Kidney (tissue), 14 donors: Measurements from ENCODE around the gene TLK1. TPM values are rescaled to one million over a fixed set of nuclear protein-coding genes. Genes with fewer than 3 reads are reported as not detected.

Experiments
- DNase-seq, 5 donors: peaks; one replicate each; pipeline ENCODE4 v3.0.0-alpha.2; 2013 to 2020
- FAIRE-seq: peaks from 2 replicates; lab custom pipeline; 2012; peaks lifted over from hg19 to GRCh38; lab: Jason Lieb, UNC
- H3K27ac ChIP-seq, 2 donors: one replicate each; pipeline ENCODE4 v1.7.0; 2013; ENCODE audit warnings: low read depth in 2 of 2, low read length in 2 of 2, inconsistent platforms in 1 of 2
- H3K27me3 ChIP-seq: one replicate; pipeline ENCODE4 v1.7.1; 2013; ENCODE audit warnings: low read length, inconsistent platforms; ENCODE audit not compliant: control insufficient read depth, insufficient read depth
- H3K36me3 ChIP-seq, 3 donors: one replicate each; pipeline versions ENCODE4 v1.7.0 to v1.7.1; 2013; ENCODE audit warnings: low read length in 3 of 3, control low read depth in 1 of 3, inconsistent platforms in 1 of 3; ENCODE audit not compliant: insufficient read depth in 3 of 3, control insufficient read depth in 2 of 3
- H3K4me1 ChIP-seq, 3 donors: one replicate each; pipeline versions ENCODE4 v1.7.0 to v1.7.1; 2013; ENCODE audit warnings: low read length in 3 of 3, inconsistent platforms in 1 of 3, low read depth in 1 of 3; ENCODE audit not compliant: control insufficient read depth in 2 of 3, insufficient read depth in 2 of 3
- H3K4me3 ChIP-seq, 3 donors: one replicate each; pipeline versions ENCODE4 v1.7.0 to v1.8.1; 2013; ENCODE audit warnings: low read length in 3 of 3, control low read depth in 1 of 3, inconsistent platforms in 1 of 3
- H3K9ac ChIP-seq, 3 donors: one replicate each; pipeline versions ENCODE4 v1.7.0 to v1.7.1; 2013; ENCODE audit warnings: low read length in 3 of 3, control low read depth in 1 of 3, inconsistent platforms in 1 of 3
- H3K9me3 ChIP-seq, 3 donors: one replicate each; pipeline versions ENCODE4 v1.7.0 to v1.7.1; 2013; ENCODE audit warnings: low read length in 3 of 3, control low read depth in 1 of 3, inconsistent platforms in 1 of 3; ENCODE audit not compliant: control insufficient read depth in 2 of 3, insufficient read depth in 1 of 3
- intact Hi-C: fragments of 100-400 bp; cut with DNase I; formaldehyde crosslinking; loops from one replicate; pipeline ENCODE4 v1.11.1; 2022
- polyA plus RNA-seq: library from polyadenylated mRNA; stranded (reverse); fragments of 350-450 nt; fragmentation: Illumina TruSeq; extraction: RNeasy Lipid Tissue Mini Kit (QIAGEN cat#74804); gene quantifications from one replicate; pipeline ENCODE4 v1.2.3, GENCODE V29; 2014; ENCODE audit warnings: low read depth, low replicate concordance; ENCODE audit not compliant: insufficient read depth
- total RNA-seq: library from RNA; stranded (reverse); fragmentation: NEBNext Ultra II Directional; extraction: Animal tissue kit (Norgen Biotek cat#: 25700); gene quantifications from one replicate; pipeline ENCODE4 v1.2.1, GENCODE V29; 2021
- TF ChIP-seq, protein P1 (sequence below): IDR thresholded peaks from 3 replicates; pipeline ENCODE4 v1.5.1; 2012; ENCODE audit warnings: mild to moderate bottlenecking, moderate library complexity, borderline replicate concordance; ENCODE audit not compliant: insufficient read depth; ENCODE audit errors: extremely low read depth
- donor health status: control.
- donor health status: control.
- donor health status: control.
- donor health status: control.
- donor health status: control.
- donor health status: DM: yes; HTN: yes; CAD: no.
- donor health status: Normal renal cell carcinoma (clear cell type).

The TLK1 gene
- total and polyA plus RNA-seq, 2 donors from 2014 or later, result 12.3 to 80.3 TPM

DNA sequence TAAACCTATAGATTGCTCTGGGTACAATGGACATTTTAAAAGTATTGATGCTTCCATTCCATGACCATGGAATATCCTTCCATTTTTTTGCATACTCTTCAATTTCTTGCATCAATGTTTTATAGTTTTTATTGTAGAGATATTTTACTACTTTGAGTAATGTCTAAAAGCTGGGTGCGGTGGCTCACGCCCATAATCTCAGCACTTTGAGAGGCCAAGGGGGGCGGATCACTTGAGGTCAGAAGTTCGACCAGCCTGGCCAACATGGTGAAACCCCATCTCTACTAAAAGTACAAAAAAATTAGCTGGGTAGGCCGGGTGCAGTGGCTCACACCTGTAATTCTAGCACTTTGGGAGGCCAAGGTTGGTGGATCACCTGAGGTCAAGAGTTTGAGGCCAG lies 88.5 kb downstream of the TLK1 start:
- Histone ChIP-seq H3K4me1 (no peaks in the 10 kb centered on the region), H3K27me3 (no peaks in the 10 kb centered on the region), H3K27ac (no peak overlapping the region), H3K9me3 (no peaks in the 10 kb centered on the region), H3K36me3 (peaks cover 0 to 2% (median 2%) of the 10 kb centered on the region in 3 donors), H3K9ac (no peak overlapping the region), H3K4me3 (no peak overlapping the region)
- FAIRE-seq (no peak), DNase-seq (no peak)
- intact Hi-C loops, result no loop called here
- TF ChIP-seq, protein P1, sequence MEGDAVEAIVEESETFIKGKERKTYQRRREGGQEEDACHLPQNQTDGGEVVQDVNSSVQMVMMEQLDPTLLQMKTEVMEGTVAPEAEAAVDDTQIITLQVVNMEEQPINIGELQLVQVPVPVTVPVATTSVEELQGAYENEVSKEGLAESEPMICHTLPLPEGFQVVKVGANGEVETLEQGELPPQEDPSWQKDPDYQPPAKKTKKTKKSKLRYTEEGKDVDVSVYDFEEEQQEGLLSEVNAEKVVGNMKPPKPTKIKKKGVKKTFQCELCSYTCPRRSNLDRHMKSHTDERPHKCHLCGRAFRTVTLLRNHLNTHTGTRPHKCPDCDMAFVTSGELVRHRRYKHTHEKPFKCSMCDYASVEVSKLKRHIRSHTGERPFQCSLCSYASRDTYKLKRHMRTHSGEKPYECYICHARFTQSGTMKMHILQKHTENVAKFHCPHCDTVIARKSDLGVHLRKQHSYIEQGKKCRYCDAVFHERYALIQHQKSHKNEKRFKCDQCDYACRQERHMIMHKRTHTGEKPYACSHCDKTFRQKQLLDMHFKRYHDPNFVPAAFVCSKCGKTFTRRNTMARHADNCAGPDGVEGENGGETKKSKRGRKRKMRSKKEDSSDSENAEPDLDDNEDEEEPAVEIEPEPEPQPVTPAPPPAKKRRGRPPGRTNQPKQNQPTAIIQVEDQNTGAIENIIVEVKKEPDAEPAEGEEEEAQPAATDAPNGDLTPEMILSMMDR, result no peak

DNA sequence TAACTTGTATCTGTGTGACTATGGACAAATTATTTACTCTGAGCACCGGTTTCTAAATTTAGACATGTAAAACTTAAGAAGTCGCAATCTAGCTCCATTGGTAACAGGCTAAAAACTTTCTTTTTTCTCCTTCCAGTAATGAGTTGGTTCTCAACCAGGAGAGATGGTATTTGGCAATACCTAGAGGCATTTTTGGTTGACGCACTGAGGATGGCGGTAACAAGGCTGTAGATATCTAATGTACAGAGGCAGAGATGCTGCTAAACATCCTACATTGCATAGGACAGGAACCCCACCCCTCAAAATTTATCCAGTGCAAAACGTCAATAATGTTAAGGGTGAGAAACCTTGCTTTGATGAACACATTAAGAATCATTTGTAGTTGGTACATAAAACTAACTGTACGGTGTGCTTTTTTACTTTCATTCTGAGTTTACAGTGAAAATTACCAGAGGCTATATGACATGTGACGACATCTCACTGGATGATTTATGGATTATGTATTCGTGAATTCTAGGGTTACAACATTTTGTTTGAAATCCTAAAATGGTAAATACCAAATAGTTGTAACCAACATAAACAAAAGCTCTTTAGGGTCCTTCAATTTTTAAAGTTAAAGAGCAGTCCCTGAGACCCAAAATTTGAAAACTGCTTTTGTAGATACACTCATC lies 91.3 kb downstream of the TLK1 start:
- Histone ChIP-seq H3K9ac (no peak overlapping the region), H3K9me3 (no peaks in the 10 kb centered on the region), H3K36me3 (peaks cover 0 to 2% (median 0%) of the 10 kb centered on the region in 3 donors), H3K27me3 (no peaks in the 10 kb centered on the region), H3K4me1 (no peaks in the 10 kb centered on the region), H3K4me3 (no peak overlapping the region), H3K27ac (no peak overlapping the region)
- no peak for FAIRE-seq
- TF ChIP-seq, protein P1, result no peak
- intact Hi-C loops, result no loop called here
- no peak for DNase-seq

DNA sequence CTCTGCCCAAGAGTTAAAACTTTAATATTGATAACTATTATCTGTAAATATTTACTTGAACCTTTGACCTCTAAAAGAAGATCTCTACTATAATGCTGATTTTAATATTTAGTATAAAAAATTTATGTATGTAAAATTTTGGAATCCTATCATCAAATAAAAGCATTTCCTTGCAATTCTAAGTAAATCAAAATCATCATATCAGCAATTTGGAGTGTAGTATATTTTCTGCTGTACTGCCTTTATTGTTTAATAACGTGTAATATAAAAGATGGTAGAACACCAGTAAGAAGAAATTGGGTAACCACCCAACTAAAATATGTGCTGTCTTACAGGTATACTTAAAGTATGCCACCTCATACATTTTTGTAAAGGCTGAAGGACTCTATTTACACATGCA lies 94.6 kb downstream of the TLK1 start:
- Histone ChIP-seq H3K36me3 (no peaks in the 10 kb centered on the region), H3K27ac (no peak overlapping the region), H3K9ac (no peak overlapping the region), H3K4me3 (no peak overlapping the region), H3K9me3 (no peaks in the 10 kb centered on the region), H3K27me3 (no peaks in the 10 kb centered on the region), H3K4me1 (no peaks in the 10 kb centered on the region)
- DNase-seq, result no peak
- TF ChIP-seq, protein P1, result no peak
- intact Hi-C loops, result no loop called here
- FAIRE-seq, result no peak
